ENCODE measurements around the gene CDC37L1.

The CDC37L1 gene

DNA sequence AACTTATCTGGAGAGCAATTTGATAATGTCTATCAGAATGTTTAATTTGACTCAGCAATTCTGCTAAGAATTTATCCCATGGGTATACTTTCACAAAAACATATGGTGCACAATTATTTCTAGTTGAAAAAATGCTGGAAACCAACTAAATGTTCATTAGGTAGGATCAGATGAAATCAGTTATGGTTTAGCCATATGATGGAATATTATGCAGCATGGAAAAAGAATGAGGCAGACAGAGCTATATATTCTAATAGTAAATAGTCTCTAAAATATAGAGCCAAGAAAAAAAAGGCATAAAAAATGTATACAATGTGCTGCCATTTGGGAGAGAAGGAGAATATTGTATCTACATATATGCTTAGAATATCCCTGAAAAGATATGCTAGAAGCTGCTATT lies 9.5 kb upstream of the CDC37L1 start:
- no peak for DNase-seq

DNA sequence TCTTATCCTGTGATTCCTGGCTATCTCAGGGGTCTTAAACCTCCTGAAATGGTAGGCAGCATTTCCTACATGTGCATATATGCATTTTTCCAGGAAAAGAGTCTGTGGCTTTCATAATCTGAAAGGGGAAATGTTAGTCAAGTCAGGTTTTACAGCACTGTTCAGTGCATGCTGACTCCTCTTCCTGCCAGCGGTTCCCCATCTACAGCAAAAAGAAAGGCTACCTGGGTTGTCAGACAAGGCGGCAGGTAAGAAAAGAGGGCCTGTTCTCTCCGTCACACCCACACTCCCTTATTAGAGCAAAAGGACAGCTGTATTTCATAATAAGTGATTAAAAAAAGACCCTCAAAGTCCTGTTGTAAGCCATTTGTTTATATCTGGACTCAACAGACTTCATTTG lies 8.8 kb upstream of the CDC37L1 start:
- DNase-seq, result no peak

DNA sequence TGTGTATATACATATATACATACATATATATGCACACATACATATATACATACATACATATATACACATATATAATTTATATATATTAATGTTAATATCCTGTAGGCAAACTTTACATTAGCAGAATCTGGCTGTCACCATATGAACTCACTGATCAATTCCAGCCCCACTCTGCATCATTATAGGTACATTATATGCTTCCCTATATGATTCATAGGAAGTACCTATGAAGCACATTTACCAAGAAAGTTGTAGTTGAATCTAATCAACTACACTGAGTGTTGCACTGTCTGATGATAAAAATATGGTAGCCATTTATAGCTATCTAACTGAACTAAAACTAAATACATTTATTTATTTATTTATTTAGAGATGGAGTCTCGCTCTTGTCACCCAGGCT lies 7.6 kb upstream of the CDC37L1 start:
- DNase-seq, result no peak

DNA sequence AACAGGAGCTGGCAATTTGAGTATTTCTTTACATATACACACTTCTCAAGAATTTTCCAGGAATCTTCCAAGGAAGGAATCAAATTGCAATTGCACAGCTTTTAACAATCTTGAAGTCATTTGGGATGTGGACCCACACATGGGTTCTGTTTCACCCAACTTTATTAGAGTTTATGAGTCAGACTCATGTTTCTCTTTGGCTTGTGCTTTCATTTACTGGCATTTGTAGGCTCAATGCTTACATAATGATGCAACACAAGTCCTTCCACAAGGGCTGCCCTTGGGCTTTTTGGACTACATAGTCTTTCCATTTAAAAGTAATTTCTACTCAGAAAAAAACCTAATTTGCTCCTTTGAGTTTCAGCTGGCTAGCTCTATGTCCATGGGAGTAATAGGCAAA lies 4.6 kb upstream of the CDC37L1 start:
- DNase-seq, result no peak

DNA sequence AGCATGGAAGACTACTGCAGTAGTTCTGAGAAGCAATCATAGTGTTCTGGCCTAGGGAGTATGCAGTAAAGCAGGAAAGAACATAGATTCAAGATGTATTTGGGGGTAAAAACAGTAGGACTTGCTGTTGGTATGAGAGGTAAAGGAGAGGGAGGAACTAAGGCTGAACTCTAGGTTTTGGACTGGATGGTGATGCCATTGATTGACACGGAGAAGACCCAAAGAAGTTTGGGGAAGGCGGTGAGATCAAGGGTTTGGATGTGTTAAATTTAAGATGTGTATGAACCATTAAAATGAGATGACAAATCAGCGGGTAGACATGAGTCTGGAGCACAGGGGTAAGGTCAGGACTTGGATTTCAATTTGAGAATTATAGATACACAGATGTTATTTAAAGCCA lies 2.0 kb upstream of the CDC37L1 start:
- no peak for DNase-seq

DNA sequence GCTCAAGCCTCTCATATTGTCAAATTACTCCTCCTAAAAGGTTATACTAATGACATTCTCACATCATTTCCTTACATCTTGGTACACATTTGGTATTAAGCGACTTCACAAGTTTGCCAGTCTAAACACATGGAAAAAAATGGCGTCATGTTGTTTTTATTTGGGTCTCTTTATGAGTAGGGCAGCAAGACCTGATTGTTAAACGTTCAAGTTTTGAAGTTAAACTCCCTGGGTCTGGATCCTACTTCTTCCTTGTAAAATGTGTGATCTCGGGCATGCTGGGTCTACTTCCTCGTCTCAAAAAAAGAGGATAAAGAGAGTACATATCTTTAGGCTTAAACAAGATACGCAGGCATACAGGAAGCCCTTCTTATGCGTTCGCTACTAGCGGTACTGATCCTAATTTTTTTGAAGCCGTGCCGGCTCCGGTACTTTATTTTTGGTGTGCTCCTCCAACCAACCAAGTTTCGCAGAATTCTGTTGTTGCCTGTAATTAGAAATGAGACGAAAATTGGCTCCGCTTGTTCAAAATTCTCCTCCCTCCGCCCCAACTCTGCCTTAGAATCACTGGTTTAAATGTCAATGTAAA lies 596 bp upstream of the CDC37L1 start:
- DNase-seq, result no peak

DNA sequence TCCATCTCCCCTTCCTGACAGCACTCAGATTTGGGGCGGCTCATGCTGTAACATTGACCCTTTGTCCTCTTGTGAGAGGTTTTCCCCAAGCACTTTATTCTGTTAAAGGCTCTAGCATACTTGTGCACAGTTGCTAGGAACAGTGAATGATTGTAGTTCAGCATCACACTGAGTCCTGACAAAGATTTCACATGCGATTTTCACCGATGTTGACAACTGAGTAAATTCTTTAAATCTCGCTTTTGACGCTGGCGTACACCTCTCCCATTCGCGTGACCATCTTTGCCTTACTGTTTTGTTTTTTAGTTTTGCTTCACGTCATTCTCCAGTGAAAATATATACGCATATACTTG lies 780 bp downstream of the CDC37L1 start:
- DNase-seq, result no peak

DNA sequence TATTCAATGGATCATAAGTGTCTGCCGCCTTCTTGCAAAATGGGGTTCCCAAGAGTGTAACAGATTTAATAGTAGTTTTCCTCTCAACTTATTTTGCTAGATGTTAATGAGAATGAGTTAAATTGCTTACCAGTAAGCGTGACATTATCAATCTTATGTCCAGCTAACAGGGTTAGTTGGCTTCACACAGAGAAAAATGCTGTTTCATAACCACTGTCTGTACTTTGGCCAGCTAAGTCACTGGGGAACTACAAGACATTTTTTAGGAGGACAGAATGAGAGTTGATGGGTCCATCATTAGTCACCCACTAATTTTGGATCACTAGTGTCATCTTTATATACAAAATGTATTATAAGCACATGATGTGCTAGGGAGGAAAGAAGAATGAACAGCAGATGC lies 1.4 kb downstream of the CDC37L1 start:
- DNase-seq, result no peak

DNA sequence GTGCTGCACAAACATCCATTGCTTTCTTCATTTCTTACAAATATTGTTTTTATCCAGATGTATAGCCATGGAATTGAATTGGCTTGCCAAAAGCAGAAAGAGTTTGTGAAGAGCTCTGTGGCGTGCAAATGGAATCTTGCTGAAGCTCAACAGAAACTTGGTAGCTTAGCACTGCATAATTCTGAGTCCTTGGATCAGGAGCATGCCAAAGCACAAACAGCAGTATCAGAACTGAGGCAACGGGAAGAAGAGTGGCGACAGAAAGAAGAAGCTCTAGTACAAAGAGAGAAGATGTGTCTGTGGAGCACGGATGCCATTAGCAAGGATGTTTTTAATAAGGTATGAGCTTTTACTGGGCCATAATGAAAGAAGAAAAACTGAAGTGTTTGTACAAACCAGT lies 5.5 kb downstream of the CDC37L1 start:
- DNase-seq, result no peak

DNA sequence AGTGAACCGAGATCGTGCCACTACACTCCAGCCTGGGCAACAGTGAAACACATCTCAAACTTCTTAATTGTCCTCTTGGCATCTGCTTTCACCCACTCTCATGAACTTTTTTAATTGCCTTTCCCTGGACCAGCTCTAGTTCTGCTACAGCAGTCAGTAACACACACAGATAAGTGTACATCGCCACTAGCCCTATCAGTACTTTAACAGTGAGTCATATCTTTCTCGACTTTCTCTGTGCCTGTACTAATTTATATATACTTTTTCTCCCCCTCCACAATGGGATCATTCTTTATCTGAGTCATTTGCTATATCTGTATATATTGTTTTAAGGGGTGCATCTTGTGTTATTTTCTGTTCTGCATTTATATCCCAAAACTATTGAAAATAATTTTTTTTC lies 6.7 kb downstream of the CDC37L1 start:
- no peak for DNase-seq

DNA sequence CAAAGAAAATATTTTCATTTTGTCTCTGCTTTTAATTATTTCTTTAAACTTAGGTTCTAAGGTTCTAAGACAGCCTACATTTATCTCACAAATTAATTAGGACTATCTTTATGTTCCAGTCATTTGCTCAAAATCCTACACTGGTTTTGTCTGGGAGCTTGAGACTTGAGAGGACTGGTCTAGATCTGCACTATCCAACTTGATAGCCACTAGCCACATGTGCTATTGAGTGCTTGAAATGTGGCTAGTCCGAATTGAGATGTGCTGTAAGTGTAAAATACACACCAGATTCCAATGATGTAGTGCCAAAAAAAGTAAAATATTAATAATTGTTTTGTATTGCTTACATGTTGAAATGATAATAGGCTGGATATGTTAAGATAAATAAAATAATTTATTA lies 7.2 kb downstream of the CDC37L1 start:
- DNase-seq, result no peak

DNA sequence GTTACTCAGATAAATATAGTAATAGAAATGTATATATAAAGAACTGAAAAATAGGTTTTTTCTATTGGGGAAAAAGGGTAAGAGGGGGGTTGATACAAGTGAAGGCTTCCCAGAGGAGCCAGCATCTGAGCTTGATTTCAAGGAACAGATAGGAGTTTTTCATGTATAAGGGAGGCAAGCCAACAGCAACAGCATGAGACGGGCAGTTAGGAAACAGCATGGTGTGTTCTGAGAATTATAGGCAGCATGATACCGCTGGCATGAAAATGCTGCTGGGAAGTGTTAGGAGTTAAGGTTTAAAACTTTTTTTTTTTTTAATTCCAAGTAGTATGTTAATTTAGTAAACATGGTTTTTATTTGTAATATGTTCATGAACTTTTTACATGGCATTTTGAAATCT lies 9.7 kb downstream of the CDC37L1 start:
- DNase-seq, result no peak

DNA sequence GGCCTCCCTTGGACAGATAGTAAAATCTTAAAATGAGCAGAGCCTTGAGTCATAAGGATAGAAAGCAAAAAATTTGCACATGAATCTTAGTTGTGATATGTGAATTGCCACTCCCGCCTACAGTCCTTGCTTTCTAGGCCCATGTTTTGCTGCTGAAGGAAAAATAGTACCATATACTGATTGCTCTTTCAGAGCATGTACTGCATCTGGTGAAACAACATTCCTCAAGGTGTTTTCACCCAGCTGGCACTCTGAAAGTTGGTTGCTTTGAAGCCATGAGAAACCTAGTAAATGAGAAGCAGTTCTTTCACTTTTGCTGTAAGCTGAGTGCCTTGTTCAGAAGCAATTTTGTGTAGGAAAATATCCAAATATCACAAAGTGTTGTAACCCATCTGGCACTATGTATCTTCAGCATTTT lies 10.3 kb downstream of the CDC37L1 start:
- DNase-seq, result no peak

DNA sequence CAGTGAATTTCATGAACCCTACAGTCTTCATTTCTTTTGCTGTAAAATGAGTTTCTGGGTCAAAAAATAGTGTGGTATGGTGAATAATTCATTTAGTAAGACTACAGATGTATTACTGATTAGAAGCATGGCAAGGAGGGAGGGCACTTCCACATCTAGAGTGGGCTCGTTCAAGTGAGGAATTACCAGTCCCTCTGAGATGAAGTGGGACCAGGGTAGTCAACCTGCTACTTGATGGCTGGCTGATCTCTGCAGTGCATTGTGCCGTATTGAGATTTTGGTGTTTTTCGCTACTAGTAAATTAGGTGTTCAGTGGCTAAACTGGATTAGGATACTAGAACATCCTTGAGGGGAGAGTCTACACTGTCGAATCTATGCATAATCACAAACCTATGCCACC lies 10.8 kb downstream of the CDC37L1 start:
- DNase-seq, result no peak

DNA sequence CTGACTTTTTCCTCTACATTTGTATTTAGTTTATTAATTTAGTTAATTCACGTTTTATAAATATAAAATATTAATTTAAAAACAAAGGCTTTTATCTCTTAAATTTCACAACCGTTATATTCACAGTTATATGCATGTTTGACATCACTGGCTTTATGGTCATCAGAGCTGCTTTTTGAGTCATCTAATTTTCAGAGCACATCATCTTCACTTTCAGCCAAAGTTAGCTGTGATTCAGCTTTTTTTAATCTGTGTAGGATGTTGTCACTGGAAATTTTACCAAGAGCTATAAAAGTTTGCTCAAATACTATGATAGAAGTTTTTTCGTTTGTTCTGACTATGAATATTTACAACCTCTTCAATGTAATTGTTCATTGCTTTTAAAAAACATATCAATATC lies 12.4 kb downstream of the CDC37L1 start:
- no peak for DNase-seq

DNA sequence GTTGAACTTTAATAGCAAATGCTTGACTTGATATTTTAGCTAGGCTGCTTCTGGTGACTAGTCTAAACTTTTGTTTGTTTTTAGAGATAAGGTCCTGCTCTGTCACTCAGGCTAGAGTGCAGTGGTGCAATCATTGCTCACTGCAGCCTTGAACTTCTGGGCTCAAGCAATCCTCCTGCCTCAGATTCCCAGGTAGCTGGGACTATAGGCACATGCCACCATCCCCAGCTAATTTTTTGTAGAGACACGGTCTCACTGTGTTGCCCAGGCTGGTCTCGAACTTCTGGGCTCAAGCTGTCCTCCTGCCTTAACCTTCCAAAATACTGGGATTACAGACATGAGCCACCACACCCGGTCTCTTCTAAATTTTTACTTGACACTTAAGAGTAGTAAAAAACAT lies 20.7 kb downstream of the CDC37L1 start:
- DNase-seq, result no peak

DNA sequence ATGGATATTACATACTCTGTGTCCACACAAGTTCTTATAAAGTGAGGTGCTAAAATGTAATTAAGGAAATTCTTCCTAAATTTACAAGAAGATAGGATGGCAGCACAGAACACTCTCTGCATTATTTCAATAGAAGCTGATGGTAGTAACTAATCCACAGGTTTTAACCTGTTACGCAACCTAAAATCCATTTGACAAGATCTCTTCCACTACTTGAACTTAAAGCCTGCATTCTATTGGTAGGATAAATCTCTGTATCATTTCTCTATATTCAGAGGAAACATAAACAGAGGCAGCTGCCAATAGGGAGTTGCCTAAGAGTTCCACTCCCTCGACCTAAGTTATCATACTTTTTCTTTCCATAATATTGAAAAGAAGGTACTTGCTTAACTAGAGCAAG lies 21.6 kb downstream of the CDC37L1 start:
- no peak for DNase-seq

DNA sequence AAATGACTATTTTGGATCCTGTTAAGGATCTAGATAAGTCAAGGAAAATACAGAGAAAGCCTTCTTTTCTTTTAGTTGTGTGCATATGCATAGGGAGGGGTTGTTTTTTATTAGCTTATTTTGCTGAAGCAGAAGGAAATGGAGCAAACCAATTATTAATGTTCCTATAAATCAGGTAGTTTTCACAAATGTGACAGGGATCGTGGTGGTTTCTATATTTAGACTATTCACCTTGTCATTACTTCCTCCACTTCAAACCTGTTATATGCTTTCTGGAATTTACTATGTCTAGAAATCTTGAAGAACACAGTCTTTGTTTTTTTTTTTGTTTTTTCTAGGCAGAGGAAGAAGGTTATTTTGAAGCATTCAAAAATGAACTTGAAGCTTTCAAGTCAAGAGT lies 22.2 kb downstream of the CDC37L1 start:
- DNase-seq, result no peak

DNA sequence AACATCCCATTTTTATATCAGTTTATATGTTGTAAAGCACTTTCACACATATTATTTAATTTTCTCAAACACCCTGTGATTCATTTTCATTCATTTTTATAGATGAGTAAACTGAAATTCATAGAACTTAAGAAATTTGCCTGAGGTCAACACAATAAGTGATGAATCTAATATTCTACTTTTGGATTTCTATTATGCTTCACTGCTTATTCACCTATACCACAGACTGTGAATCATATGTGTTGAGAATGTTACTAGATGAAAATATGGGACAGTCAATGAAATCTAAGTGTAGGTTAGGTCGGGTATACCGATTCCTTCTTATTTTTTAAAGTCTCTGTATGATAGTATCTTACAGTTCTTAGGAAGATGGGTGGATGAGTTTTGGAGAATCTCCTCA lies 24.8 kb downstream of the CDC37L1 start:
- DNase-seq, result no peak

DNA sequence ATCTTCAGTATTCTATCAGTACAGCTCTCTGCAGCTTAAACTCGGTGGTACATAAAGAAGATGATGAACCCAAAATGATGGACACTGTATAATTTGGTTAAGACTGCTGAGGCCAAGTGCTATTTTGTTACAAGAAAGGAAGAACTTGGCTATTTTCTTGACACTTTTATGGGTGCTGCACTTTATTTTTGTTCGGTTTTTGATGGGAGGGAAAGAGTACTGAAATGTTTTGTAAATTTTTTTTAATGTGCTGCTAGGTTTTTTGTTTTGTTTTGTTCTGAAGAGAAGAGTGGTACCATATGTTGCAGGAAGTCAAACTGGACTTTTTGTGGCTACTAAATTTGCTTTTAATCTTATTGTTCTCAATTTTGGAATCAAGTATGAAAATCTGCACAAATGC lies 26.7 kb downstream of the CDC37L1 start:
- DNase-seq, result no peak

DNA sequence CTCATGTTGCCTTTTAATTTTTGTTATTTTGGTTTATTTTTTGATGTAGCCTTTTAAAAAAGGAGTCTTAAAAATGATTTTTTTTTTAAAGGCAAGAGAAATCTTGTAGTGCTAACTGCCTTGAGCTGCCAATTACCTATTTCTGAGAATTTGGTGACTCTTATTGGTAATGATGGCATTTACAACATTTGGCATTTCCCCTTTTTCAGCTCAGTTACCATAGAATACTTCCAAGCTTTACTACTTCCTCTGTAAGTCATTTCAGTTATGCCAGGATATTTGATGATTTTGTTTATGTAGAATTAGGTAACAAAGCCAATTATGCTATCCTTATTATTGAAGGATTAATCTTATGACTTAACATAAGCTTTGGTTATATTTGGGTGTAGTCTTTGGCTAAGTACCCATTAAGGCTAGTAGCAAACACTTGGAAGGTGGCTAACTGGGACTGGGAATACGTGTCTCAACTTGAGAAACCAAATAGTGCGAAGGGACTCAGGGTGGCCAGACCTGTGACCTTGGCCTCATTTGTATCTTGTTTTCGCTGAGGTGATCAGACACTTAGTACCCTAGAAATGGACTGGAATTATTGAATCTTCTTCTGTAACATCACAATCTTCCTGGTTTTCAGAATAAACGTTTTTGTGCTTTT lies 27.7 kb downstream of the CDC37L1 start:
- DNase-seq, result no peak

DNA sequence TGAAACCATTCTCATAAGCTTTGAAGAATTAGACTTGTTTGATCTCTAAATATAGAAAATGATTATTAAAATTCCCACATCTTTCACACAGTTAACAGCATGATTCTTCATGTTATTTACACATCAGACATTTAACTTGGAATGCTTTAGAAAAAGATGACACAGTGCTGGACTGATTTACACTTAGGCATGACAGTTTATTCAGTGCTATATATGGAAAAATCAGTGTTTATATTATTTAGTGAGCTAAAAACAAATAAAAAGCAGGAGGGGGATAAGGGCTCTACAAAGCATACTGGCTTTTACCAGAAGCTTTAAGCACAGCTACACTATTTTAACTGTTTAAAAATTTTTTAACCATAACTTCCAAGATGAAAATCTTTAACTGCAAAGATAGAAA lies 30.0 kb downstream of the CDC37L1 start:
- DNase-seq, result no peak

DNA sequence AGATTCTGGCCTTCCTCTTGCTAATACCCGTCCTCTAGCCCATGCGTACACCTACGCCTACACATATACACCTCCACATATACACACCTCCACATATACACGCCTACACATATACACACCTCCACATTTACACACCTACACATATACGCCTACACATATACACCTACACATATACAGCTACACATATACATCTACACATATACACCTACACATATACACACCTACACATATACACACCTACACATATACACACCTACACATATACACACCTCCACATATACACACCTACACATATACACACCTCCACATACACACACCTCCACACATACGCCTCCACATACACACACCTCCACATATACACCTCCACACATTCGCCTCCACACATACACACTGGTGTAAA lies 34.5 kb downstream of the CDC37L1 start:
- DNase-seq, result no peak

DNA sequence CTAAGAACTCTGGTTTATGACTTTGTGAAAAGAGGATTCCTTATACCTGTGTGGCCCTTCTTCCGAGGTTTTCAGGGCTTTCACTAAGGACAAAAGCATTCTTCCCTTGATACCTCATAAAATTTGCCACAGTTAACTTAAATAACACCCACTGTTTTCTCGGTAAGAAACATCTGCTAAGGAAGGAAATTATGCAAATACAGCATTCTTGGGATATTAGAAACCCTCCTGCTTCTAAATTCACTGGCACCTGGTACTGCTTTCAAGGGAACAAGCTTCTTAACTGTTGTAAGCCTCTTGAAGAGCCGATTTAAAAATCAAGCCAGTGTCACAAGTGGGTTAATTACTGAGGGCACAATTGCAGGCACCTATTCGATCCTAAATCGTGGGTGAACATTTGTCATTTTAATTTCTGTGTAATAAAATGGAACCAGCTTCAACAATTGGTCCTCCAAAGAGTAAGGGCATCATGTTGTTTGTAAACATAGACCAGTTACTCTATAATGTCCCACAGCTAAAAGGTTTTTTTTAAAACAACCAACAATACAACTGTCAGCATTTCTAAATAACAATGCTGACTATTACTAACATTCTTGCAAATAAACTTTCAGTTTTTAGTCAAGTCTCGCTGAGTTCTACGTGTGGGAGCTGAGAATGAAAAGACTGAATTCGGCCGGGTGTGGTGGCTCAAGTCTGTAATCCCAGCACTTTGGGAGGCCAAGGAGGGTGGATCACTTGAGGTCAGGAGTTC lies 35.1 kb downstream of the CDC37L1 start:
- no peak for DNase-seq

DNA sequence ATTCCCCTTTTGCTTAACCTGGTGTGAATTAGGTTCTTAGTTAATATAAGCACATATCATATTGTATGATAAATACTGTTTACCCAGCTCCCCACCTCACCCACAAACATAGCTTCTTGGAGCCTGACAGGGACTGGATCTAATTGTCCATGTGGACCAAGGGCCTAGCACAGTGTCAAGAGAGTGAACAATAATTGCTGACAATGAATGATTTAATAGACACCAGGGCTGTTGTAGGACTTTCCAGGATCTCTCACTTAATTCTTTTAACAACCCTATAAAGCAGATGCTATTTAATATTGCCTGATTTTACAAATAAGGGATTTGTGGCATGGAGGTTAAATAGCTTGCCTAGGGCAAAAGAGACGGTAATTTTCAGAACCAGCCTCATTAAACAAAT lies 36.8 kb downstream of the CDC37L1 start:
- no peak for DNase-seq
